ENCODE results near the gene CBX6. TPM values are rescaled to one million over a fixed set of nuclear protein-coding genes. Genes with fewer than 3 reads are reported as not detected.

Gene CBX6
- total RNA-seq, 2 experiments from 2014 or later, result 116 to 117 TPM

- DNase-seq, result no peak
- H3K4me3 Mint-ChIP-seq, result no peak overlapping the region
- H3K27ac Mint-ChIP-seq, result no peak overlapping the region
- ChIA-PET CTCF (interaction anchor here (0.6 to 0.7 kb wide), 2 partner anchors 19 to 46 kb away, joined by 3 read pairs; no protein-coding TSS in a partner anchor), POLR2A (interaction anchor here (0.6 kb wide), 1 partner anchor 81 kb away, joined by 4 read pairs; no protein-coding TSS in a partner anchor)
- intact Hi-C loops (cut with micrococcal nuclease), result no loop called here
- H3K9me3 Mint-ChIP-seq, result no peaks in the 10 kb centered on the region
- no peaks in the 10 kb centered on the region for H3K36me3 Mint-ChIP-seq
- no peaks in the 10 kb centered on the region for H3K4me1 Mint-ChIP-seq (ENCODE audit: low read depth)
- H3K27me3 Mint-ChIP-seq, result no peaks in the 10 kb centered on the region
These were observed 48.4 kb downstream of the CBX6 start for GRCh38 chr22:38823637-38824036.

DNA sequence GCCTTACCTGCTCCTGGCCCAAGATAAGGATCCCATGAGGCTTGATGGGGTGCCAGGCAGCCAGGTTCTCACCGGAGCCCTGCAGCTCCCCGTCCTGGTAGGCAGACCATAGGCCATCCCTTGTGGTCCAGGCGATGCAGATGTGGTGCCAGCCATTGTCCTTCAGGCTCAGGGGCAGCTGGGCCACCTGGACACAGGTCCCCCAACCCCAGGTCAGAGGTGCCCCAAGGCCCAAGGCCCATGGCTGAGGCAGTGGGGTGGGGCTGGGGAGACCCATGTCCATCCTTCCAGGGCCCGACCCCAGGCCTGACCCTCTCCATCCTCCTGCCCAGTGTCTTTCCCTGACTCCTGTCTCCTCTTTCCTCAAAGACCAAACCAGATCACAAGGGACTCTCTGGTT, 48.9 kb downstream of the CBX6 start:
- H3K36me3 Mint-ChIP-seq, result no peaks in the 10 kb centered on the region
- H3K27me3 Mint-ChIP-seq, result no peaks in the 10 kb centered on the region
- POLR2A ChIA-PET, result interaction anchor here (0.6 kb wide), 1 partner anchor 80 kb away, joined by 4 read pairs; no protein-coding TSS in a partner anchor
- CTCF ChIA-PET, result interaction anchor here (0.7 kb wide), 1 partner anchor 47 kb away, joined by 3 read pairs; no protein-coding TSS in a partner anchor
- H3K27ac Mint-ChIP-seq, result no peak overlapping the region
- no peaks in the 10 kb centered on the region for H3K4me1 Mint-ChIP-seq (ENCODE audit: low read depth)
- no peak for DNase-seq
- intact Hi-C loops (cut with micrococcal nuclease), result no loop called here
- H3K9me3 Mint-ChIP-seq, result no peaks in the 10 kb centered on the region
- no peak overlapping the region for H3K4me3 Mint-ChIP-seq

DNA sequence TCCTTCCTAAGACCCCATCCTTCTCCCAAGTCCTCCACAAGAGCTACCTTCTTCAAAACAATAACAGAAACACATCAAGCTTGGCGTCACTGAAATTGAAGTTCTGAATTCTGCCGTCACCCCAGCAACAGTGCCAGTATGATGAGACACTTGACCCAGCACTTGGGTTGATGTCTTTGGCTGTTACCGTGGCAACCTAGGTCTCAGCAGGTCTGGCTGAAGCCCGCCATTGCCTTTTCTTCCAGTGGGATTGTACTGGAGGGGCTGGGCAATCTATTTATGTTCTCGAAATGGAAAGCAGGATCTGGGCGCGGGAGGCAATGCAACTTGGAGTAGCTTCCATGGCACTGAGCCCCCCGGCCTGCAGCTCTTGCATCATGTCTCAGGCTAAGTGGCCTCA, 52.0 kb downstream of the CBX6 start:
- Mint-ChIP-seq H3K9me3 (no peaks in the 10 kb centered on the region), H3K4me3 (no peak overlapping the region), H3K27me3 (no peaks in the 10 kb centered on the region), H3K4me1 (ENCODE audit: low read depth) (no peaks in the 10 kb centered on the region), H3K27ac (no peak overlapping the region), H3K36me3 (no peaks in the 10 kb centered on the region)
- DNase-seq, result no peak
- intact Hi-C loops (cut with micrococcal nuclease), result no loop called here
- POLR2A ChIA-PET, result no interaction called here
- CTCF ChIA-PET, result interaction anchor here (1.1 kb wide), 1 partner anchor 51 kb away, joined by 4 read pairs; no protein-coding TSS in a partner anchor

GRCh38 chr22:38819387-38819940, 52.6 kb downstream of the CBX6 start:
- no peaks in the 10 kb centered on the region for H3K36me3 Mint-ChIP-seq
- no peak for DNase-seq
- CTCF ChIA-PET, result interaction anchor here (1.1 kb wide), 1 partner anchor 50 kb away, joined by 4 read pairs; no protein-coding TSS in a partner anchor
- no peak overlapping the region for H3K4me3 Mint-ChIP-seq
- H3K4me1 Mint-ChIP-seq (ENCODE audit: low read depth), result no peaks in the 10 kb centered on the region
- no peaks in the 10 kb centered on the region for H3K27me3 Mint-ChIP-seq
- POLR2A ChIA-PET, result no interaction called here
- no peaks in the 10 kb centered on the region for H3K9me3 Mint-ChIP-seq
- H3K27ac Mint-ChIP-seq, result no peak overlapping the region
- intact Hi-C loops (cut with micrococcal nuclease), result no loop called here

DNA sequence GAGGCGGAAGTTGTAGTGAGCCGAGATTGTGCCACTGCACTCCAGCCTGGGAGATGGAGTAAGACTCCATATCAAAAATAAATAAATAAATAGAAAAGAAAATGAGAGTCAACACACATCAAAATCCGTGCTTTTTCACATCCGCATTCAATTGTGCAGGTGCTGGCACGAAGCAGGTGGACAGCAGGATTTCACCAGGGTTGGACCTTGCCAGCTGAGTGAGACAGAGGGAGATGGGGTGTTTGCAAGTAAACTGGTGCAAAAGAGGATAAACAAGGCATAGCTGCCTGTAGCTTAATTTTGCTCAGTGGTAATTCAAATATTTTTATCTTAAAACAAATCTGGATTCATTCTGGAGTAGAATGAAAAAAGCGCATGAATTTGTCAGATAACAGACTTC, 54.8 kb downstream of the CBX6 start:
- intact Hi-C loops (cut with micrococcal nuclease), result no loop called here
- Mint-ChIP-seq H3K27me3 (no peaks in the 10 kb centered on the region), H3K4me3 (no peak overlapping the region), H3K27ac (no peak overlapping the region), H3K9me3 (no peaks in the 10 kb centered on the region), H3K36me3 (no peaks in the 10 kb centered on the region), H3K4me1 (ENCODE audit: low read depth) (no peaks in the 10 kb centered on the region)
- POLR2A ChIA-PET, result no interaction called here
- no peak for DNase-seq
- CTCF ChIA-PET, result no interaction called here

DNA sequence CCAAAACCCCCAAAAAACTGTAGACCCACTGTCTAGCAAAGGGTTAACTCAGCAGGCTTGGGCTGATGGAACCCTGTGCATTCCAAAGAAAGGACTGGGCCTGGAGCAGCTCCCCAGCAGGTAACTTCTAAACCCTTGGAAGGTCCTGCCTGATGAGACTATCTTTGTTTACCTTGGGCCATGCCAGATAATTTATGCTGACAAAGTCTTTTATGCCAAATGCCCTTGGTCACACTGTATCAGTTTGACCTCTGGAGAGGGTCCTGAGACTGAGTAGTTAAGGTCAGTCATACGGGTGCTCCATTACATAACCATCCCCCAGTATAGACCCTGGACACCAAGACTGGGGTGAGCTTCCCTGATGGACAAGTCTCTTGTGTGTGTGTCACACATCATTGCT, 56.2 kb downstream of the CBX6 start:
- intact Hi-C loops (cut with micrococcal nuclease), result no loop called here
- no peaks in the 10 kb centered on the region for H3K36me3 Mint-ChIP-seq
- no peaks in the 10 kb centered on the region for H3K4me1 Mint-ChIP-seq (ENCODE audit: low read depth)
- no peak overlapping the region for H3K27ac Mint-ChIP-seq
- DNase-seq, result no peak
- CTCF ChIA-PET, result no interaction called here
- POLR2A ChIA-PET, result no interaction called here
- no peaks in the 10 kb centered on the region for H3K9me3 Mint-ChIP-seq
- H3K27me3 Mint-ChIP-seq, result peaks cover 4% of the 10 kb centered on the region
- H3K4me3 Mint-ChIP-seq, result no peak overlapping the region

Other genes with a start within 250 kb of the CBX6 start
- gene FAM227A, start 215.8 kb downstream of the CBX6 start, total RNA-seq, result under 1 TPM; 0.36 to 0.88 TPM
- gene CBY1, start 215.6 kb downstream of the CBX6 start, total RNA-seq, result 10 to 100 TPM in 1 of 2 experiments, 1 to 10 TPM in 1; 9.8 to 14.6 TPM
- gene TOMM22, start 190.3 kb downstream of the CBX6 start, total RNA-seq, result 100 to 1,000 TPM; 122 to 128 TPM
- gene JOSD1, start 171.3 kb downstream of the CBX6 start, total RNA-seq, result 10 to 100 TPM; 71.8 to 78.4 TPM
- gene GTPBP1, start 166.3 kb downstream of the CBX6 start, total RNA-seq, result 10 to 100 TPM; 95.4 to 98.1 TPM
- gene SUN2, start 116.2 kb downstream of the CBX6 start, total RNA-seq, result 100 to 1,000 TPM; 159 to 168 TPM
- 1 to 10 TPM; 7.7 to 8.3 TPM for gene DNAL4, start 78.1 kb downstream of the CBX6 start, total RNA-seq
- 1 to 10 TPM; 1.9 to 2.5 TPM for gene NPTXR, start 28.2 kb downstream of the CBX6 start, total RNA-seq
- gene APOBEC3A, start 85.4 kb upstream of the CBX6 start, total RNA-seq, result under 1 TPM in 1 of 2 experiments, not detected in 1; 0.17 TPM
- gene APOBEC3B, start 110.1 kb upstream of the CBX6 start, total RNA-seq, result 10 to 100 TPM; 43.9 to 44.3 TPM
- gene APOBEC3C, start 142.0 kb upstream of the CBX6 start, total RNA-seq, result 100 to 1,000 TPM; 141 to 142 TPM
- 10 to 100 TPM; 54.1 to 54.5 TPM for gene APOBEC3D, start 148.9 kb upstream of the CBX6 start, total RNA-seq
- gene APOBEC3F, start 168.6 kb upstream of the CBX6 start, total RNA-seq, result 10 to 100 TPM; 33.4 to 34.9 TPM
- 100 to 1,000 TPM; 106 to 108 TPM for gene APOBEC3G, start 205.1 kb upstream of the CBX6 start, total RNA-seq
- 10 to 100 TPM; 23.6 to 25.3 TPM for gene APOBEC3H, start 225.0 kb upstream of the CBX6 start, total RNA-seq